EL (cell line): Measurements from ENCODE around the gene NMNAT2.

Experiments used
- DNase-seq: peaks from one replicate; pipeline ENCODE4 v3.0.0-alpha.2; 2016

NMNAT2 gene

DNA sequence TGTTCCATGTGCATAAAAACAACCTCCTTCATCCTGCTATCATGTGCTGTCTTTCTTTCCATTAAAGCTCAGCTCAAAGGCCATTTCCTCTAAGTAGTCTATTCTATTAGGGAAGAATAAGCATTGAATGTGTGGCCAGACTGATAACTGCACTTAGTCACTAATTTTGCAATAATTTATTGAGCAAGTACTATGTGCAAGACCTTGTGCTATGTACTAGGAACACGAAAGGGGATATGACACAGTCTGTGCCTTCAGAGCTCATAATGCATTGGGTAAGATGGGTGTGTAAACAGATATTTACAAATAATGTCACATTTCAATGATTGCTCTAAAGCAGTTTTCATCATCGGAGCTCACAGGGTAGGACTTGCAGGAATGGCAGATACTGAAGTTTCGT lies 54.2 kb downstream of the NMNAT2 start:
- no peak for DNase-seq

DNA sequence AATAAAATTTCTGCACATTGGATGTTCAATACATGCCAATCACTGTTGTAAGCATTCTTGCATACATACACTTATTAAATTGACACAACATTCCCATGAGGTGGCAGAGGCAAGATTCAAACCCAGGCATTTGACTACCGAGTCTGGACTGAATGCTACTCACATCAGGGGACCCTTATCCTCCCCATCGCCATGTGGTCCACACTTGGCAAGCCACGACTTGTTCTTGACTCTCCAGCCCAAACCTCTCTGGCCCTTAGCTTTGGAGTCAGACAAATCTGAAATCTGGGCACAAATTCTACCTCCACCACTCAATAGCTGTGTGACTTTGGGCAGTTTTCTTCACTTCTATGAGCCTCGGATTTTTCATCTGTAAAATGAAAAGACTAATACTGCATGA lies 57.1 kb downstream of the NMNAT2 start:
- DNase-seq: no peak

- DNase-seq: no peak
Measured at GRCh38 chr1:183360473-183360872, 57.7 kb downstream of the NMNAT2 start.

DNA sequence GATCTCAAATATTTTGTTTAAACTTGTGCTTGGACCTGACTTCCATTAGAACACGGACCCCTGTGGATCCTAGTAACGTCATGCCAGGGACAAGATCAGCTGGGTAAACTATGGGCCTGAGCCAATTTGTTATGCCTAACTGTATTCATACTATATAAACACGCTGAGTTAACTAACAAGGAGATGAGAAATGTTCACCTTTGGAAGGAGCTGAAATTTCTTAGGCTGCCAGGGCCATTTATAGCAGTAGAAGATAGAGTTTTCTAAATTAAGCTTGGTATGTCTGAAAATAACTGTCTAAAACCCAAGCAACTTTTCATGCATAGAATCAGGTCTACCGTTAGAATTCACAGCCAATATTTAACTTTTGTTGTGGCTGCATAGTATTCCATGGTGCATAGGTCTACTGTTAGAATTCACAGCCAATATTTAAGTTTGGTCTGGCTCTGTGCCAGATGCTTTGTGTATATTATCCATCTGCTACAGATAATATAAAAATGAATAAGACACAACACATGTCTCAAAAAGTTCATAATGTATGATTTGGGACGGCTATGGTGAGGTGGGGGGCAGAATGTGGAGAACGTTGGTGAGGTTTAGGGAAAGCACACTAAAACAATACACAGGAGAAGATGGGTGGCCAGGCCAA lies 61.5 kb downstream of the NMNAT2 start:
- DNase-seq: no peak

GRCh38 chr1:183355797-183356196 lies 62.4 kb downstream of the NMNAT2 start:
- no peak for DNase-seq

DNA sequence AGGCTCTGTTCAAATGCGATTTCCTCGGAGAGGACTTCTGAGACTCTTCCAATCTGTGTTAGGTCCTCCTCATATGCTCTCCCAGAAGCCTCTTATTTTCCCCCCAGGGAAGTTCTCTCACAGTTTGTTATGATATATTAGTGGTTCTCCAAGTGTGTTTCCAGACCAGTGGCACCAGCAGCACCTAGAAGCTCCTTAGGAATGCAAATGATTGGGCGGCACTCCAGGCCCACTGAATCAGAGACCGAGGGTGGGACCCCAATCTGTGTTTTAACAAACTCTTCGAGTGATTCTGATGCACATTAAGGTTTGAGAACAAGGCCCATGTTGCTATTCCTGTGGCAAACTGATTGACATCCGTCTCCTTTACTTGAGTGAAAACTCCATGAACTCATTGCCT lies 63.0 kb downstream of the NMNAT2 start:
- no peak for DNase-seq

DNA sequence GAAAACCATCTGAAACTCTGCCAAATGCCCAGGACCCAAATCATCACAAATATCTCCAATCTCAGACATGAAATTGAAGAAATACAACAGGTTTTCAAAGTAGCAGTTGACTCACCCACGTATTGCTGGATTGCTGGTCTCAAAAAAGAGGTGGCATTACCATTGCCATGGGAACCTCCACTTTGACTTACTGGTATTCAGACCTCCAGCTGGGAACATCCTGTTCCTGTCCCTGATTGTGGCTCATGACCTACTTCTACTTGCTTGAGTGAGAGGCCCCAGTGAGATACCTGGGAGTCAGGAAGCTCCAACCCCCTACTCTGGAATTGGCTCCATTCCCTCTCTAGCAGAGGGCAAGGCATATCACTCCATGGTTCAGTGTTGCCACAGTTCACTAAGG lies 64.6 kb downstream of the NMNAT2 start:
- DNase-seq: no peak

DNA sequence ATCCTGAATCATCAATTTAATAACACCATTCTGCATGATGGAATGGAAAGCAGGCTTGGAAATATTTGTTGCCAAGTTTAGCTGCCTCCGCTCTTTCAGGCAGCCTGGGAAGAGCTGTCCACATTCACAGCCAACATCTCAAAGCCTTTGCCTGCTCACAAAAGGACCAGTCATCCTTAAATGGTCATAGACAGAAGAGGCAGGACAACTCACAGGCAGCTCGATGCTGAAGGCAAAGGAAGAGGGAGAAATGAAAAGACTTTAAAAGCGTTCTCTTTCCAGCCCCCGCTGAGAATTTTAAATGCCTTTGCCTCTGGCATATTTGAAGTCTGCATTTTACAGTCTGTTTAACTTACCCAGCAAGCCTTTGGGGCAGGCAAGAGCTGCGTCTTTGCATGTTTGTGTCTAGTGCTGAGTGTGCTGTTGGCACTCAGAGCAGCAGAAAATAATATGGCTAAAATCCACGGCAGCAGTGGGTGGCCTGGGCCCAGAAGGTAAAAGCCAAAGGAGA lies 68.9 kb downstream of the NMNAT2 start:
- DNase-seq: peak; percentile 30

GRCh38 chr1:183346276-183346732 lies 71.9 kb downstream of the NMNAT2 start:
- DNase-seq: no peak

- no peak for DNase-seq
Measured at GRCh38 chr1:183339556-183340167, 78.5 kb downstream of the NMNAT2 start.

DNA sequence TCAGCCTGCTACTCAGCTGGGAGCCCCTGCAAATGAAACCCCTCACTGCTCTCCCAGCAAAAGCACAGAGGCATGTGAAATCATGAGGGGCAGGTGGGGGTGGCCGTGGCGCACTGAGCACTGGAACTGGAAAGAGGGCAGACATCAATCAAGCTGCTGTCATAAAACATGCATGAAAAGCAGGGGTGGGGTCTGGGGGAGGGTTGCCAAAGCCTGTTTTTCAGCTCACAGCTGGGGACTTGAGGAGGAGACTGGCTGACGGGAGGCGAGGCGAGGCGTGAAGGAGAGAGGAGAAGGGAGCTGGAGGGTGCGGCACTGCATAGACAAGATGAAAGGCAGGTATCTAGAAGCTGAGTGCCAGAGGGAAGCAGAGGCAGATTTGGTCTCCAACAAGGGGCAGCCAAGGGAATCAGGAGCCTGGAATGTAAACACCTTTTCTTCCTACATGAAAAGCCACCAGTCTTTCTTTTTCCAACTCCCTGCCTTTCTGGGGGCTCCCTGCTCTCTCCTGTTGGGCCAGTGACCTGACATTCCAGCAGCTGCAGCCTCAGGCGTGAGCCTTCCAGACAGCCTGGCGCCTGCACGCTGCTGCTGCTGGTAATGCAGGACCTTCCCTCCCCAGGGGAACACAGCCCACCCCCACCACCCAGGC lies 87.0 kb downstream of the NMNAT2 start:
- DNase-seq: no peak

GRCh38 chr1:183330335-183330734 lies 87.8 kb downstream of the NMNAT2 start:
- no peak for DNase-seq

- DNase-seq: peak; percentile 8
Measured at GRCh38 chr1:183328371-183328770, 89.8 kb downstream of the NMNAT2 start.

- DNase-seq: no peak
Measured at GRCh38 chr1:183327434-183328290, 90.5 kb downstream of the NMNAT2 start.

DNA sequence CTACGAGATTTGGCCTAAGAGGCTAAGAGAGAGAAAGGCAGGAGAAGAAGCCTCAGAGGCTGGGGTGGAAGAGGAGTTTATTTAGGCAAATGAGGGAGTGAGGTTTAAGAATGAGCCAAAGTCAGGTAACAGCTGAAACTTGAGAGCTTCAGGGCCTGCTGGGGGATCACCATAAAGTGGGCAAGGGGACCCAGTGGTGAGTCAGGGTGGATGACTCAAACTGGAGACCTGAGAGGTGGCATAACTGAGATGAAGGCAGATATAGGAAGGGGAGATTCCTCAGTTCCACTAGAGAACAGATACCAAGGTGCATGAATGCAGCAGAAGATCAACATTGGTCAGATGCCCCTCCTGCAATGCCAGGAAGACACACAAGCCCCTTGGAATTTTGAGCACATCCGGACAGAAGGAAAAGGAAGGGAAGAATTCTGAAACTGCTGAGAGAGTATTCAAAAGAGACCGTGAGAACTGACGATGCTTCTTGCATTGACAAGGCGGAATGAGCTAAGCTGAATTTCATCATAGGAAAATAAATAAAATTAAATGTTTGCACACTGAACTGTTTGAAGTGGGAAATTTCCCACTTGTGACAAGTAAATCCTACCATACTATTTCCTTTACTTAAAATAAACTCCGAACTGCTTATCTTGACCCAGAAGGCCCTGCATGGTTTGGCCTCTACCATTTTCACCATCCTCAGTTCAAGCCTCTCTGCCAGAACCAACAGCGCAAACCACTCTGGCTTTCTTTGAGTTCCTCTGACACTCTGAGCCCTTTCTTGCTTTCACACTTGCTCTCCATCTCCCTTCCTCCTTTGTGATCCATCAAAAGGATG lies 94.1 kb downstream of the NMNAT2 start:
- peak; percentile 16 for DNase-seq

- DNase-seq: no peak
Measured at GRCh38 chr1:183319606-183320005, 98.6 kb downstream of the NMNAT2 start.

DNA sequence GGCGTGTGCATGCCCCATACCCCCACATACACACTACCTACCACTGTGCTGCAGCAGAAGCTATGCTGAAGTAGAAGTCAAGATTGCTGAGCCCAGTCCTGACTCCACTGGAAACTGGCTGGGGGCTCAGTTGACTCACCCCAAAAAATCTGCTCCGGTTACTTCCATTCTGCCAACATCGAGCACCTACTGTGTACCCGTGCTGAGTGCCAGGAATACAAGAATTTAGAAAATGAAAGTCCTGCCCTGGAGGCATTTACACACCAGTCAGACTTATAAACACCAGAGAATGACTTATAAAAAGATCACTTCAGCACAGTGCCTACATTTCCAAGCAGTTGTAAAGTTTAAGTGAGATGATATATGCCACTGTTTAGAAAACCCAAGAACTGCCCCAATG lies 99.1 kb downstream of the NMNAT2 start:
- peak; percentile 62 for DNase-seq

DNA sequence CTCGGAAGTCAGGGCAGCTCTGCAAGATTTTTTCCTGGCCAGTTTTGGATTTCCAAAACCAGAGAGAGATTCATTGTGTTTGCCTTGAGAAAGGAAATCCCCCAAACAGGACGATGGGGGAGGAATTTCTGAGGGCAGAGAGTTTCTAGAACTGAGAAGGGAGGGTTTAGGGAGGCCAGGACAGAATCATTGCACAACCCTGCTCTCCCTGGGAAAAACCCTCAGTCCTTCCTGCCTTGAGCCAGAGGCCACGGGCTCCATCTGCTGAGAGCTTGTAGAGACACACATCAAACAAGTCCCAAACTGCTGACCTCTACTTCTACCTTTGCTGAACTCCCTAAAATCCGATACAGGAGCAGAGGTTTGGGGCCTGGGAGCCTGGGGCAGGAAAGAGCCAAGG lies 99.7 kb downstream of the NMNAT2 start:
- peak; percentile 89 for DNase-seq

- DNase-seq: no peak
Measured at GRCh38 chr1:183315991-183316758, 102.0 kb downstream of the NMNAT2 start.

DNA sequence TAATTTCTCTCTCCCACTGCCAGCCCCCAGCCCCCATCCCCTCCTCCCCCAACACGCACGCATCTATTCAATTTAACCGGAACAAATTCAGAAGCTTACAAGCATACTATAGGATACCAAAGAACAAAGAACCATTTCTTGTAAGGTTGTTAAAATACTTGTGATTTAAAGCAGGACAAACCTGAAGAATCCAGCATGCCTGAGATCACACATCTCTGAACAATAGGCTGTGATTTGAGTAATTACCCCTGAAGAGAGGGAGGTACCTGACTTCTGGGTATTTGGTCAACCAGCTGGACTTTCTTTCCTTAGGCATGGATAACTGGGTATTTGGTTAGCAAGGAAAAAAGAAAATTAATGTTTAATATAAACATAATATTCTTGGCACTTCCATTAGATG lies 105.1 kb downstream of the NMNAT2 start:
- no peak for DNase-seq

DNA sequence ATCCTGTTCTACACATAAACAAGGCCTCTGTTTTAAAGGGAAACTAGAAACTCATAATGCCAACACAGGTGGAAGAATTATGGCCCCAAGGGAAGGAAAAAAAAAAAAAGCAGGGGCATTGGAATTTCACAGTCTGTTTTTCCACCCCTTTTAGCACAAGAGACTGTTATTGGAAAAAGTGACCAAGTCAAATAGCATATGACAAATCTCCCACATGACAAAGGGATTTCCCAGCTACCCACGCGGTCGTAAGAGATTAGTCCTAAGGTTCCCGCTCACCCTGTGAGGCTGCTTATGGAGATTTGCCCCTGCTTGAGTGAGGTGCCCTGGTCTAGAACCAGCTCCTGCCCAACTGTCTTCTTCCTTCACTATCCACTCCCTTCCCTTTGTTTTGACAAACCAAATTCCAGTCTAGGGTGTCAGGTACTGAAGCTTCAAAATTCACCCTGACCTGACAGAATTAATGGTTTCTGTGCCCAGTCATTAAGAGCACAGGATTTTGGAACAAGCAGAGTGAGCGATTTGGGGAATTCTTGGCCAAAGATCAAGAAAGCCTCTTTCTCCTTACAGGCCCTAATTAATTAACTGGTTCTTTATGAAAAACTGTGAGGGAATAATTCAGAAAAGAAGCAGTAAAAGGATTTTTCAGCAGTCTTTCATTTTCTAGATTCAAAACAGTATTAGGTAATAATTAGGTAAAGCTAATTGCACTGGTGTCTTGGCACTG lies 107.3 kb downstream of the NMNAT2 start:
- no peak for DNase-seq
